GM21367 (cell line): ENCODE data around the gene TTI1.

Source experiments
- ATAC-seq: cut with Tn5 transposase; IDR thresholded peaks from one replicate; pipeline ENCODE4 v1.9.1; 2021; ENCODE audit not compliant: unreplicated experiment

Gene TTI1

GRCh38 chr20:37939701-37940560 lies 93.3 kb downstream of the TTI1 start:
- ATAC-seq, result no peak

GRCh38 chr20:37938954-37939353 lies 94.3 kb downstream of the TTI1 start:
- no peak for ATAC-seq

GRCh38 chr20:37938181-37938750 lies 95.0 kb downstream of the TTI1 start:
- ATAC-seq, result no peak

GRCh38 chr20:37937686-37938085 lies 95.6 kb downstream of the TTI1 start:
- ATAC-seq, result no peak

GRCh38 chr20:37936451-37936850 lies 96.8 kb downstream of the TTI1 start:
- no peak for ATAC-seq

GRCh38 chr20:37936041-37936440 lies 97.2 kb downstream of the TTI1 start:
- no peak for ATAC-seq

GRCh38 chr20:37935435-37935834 lies 97.8 kb downstream of the TTI1 start:
- ATAC-seq, result no peak

- ATAC-seq, result no peak
Observed at GRCh38 chr20:37934634-37935375, 98.5 kb downstream of the TTI1 start.

GRCh38 chr20:37933786-37934633 lies 99.2 kb downstream of the TTI1 start:
- ATAC-seq, result no peak
